ENCODE data around the gene UBE2G1. TPM values are rescaled to one million over a fixed set of nuclear protein-coding genes. Genes with fewer than 3 reads are reported as not detected.

The UBE2G1 gene
- total and polyA plus RNA-seq, 2 of the 13 experiments (the other 11 are each of a cell fraction or from before 2014, with no cell fraction given) = 27.9 to 42.6 TPM

DNA sequence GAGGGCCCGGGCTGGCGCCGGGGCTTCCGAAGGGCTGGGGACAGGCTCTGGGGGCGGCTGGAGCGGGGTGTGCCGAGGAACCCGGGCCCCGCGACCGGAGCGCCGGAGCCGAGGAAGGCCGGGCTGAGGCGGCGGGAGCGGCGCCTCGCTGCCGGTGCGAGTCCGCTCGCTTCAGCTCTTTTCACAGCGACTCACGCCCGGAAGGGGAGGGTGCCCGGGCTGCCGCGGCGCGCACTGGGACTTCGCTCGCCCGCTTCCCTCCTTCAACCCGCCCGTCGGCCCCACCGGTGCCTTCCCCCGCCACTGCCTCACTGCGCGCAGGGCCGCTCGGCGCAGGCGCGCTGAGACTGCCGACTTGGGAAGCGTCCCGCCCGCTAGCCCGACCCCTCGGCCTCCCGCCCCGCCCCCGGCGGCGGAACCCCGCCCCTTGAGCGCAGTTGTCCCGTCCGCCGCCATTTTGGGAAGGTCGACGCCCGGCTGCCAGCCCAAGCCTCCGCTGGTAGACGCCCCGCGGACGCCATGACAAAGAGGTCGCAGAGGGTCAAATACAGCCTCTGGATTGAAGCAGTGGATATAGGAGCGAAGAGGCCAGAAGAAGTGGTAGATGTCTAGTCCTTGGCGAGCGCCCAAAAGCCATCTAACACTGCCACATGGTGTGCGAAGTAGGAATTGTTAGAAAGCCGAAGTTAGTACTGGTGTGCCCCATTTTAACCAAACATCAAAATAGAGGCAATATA lies at the start of gene UBE2G1 (continued):
- TF ChIP-seq ZBTB38 (CRISPR knock-in tag; IDR thresholded peaks at IDR 0.05) (peak; percentile 49; the same call in 1 of the 2 replicates), NFYB (CRISPR knock-in tag; IDR thresholded peaks at IDR 0.05) (peak; percentile 11; the same call in 1 of the 2 replicates), YY1 (IDR thresholded peaks at IDR 0.05; ENCODE audit: insufficient read depth, insufficient replicate concordance, low read depth, low read length) (peak; percentile 100), NFATC3 (CRISPR knock-in tag; IDR thresholded peaks at IDR 0.05) (0 out of 2 replicates have a peak, but pooled peaks have one; percentile 22), ZNF816 (CRISPR knock-in tag; IDR thresholded peaks at IDR 0.05; ENCODE audit: borderline replicate concordance) (peak; percentile 58; the same call in 1 of the 2 replicates), POLR2A (IDR thresholded peaks at IDR 0.05; ENCODE audit: insufficient read depth in 1 of 2, low read depth in 2 of 2, low read length in 2 of 2) (peak; percentile 82 to 91), ZNF556 (CRISPR knock-in tag; IDR thresholded peaks at IDR 0.05; ENCODE audit: borderline replicate concordance) (peak; percentile 58; the same call in 1 of the 2 replicates)
- TF ChIP-seq, protein P1, sequence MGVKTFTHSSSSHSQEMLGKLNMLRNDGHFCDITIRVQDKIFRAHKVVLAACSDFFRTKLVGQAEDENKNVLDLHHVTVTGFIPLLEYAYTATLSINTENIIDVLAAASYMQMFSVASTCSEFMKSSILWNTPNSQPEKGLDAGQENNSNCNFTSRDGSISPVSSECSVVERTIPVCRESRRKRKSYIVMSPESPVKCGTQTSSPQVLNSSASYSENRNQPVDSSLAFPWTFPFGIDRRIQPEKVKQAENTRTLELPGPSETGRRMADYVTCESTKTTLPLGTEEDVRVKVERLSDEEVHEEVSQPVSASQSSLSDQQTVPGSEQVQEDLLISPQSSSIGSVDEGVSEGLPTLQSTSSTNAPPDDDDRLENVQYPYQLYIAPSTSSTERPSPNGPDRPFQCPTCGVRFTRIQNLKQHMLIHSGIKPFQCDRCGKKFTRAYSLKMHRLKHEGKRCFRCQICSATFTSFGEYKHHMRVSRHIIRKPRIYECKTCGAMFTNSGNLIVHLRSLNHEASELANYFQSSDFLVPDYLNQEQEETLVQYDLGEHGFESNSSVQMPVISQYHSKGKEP (CRISPR knock-in tag; IDR thresholded peaks at IDR 0.05) = 0 out of 2 replicates have a peak, but pooled peaks have one; percentile 51
- TF ChIP-seq, protein P2, sequence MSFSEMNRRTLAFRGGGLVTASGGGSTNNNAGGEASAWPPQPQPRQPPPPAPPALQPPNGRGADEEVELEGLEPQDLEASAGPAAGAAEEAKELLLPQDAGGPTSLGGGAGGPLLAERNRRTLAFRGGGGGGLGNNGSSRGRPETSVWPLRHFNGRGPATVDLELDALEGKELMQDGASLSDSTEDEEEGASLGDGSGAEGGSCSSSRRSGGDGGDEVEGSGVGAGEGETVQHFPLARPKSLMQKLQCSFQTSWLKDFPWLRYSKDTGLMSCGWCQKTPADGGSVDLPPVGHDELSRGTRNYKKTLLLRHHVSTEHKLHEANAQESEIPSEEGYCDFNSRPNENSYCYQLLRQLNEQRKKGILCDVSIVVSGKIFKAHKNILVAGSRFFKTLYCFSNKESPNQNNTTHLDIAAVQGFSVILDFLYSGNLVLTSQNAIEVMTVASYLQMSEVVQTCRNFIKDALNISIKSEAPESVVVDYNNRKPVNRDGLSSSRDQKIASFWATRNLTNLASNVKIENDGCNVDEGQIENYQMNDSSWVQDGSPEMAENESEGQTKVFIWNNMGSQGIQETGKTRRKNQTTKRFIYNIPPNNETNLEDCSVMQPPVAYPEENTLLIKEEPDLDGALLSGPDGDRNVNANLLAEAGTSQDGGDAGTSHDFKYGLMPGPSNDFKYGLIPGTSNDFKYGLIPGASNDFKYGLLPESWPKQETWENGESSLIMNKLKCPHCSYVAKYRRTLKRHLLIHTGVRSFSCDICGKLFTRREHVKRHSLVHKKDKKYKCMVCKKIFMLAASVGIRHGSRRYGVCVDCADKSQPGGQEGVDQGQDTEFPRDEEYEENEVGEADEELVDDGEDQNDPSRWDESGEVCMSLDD (CRISPR knock-in tag; IDR thresholded peaks at IDR 0.05; ENCODE audit: borderline replicate concordance) = no peak
- TF ChIP-seq, protein P3, sequence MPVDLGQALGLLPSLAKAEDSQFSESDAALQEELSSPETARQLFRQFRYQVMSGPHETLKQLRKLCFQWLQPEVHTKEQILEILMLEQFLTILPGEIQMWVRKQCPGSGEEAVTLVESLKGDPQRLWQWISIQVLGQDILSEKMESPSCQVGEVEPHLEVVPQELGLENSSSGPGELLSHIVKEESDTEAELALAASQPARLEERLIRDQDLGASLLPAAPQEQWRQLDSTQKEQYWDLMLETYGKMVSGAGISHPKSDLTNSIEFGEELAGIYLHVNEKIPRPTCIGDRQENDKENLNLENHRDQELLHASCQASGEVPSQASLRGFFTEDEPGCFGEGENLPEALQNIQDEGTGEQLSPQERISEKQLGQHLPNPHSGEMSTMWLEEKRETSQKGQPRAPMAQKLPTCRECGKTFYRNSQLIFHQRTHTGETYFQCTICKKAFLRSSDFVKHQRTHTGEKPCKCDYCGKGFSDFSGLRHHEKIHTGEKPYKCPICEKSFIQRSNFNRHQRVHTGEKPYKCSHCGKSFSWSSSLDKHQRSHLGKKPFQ (CRISPR knock-in tag; IDR thresholded peaks at IDR 0.05; ENCODE audit: insufficient replicate concordance) = peak; percentile 14
- TF ChIP-seq, protein P4, sequence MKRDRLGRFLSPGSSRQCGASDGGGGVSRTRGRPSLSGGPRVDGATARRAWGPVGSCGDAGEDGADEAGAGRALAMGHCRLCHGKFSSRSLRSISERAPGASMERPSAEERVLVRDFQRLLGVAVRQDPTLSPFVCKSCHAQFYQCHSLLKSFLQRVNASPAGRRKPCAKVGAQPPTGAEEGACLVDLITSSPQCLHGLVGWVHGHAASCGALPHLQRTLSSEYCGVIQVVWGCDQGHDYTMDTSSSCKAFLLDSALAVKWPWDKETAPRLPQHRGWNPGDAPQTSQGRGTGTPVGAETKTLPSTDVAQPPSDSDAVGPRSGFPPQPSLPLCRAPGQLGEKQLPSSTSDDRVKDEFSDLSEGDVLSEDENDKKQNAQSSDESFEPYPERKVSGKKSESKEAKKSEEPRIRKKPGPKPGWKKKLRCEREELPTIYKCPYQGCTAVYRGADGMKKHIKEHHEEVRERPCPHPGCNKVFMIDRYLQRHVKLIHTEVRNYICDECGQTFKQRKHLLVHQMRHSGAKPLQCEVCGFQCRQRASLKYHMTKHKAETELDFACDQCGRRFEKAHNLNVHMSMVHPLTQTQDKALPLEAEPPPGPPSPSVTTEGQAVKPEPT (CRISPR knock-in tag; IDR thresholded peaks at IDR 0.05; ENCODE audit: low read depth) = no peak
- TF ChIP-seq, protein P5, sequence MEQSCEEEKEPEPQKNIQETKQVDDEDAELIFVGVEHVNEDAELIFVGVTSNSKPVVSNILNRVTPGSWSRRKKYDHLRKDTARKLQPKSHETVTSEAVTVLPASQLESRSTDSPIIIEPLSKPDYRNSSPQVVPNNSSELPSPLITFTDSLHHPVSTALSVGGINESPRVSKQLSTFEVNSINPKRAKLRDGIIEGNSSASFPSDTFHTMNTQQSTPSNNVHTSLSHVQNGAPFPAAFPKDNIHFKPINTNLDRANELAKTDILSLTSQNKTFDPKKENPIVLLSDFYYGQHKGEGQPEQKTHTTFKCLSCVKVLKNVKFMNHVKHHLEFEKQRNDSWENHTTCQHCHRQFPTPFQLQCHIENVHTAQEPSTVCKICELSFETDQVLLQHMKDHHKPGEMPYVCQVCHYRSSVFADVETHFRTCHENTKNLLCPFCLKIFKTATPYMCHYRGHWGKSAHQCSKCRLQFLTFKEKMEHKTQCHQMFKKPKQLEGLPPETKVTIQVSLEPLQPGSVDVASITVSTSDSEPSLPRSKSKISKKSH (CRISPR knock-in tag; IDR thresholded peaks at IDR 0.05; ENCODE audit: borderline replicate concordance) = peak; percentile 23; the same call in 1 of the 2 replicates

All from HepG2 (cell line).